ENCODE data around the gene SECISBP2.

SECISBP2 gene

DNA sequence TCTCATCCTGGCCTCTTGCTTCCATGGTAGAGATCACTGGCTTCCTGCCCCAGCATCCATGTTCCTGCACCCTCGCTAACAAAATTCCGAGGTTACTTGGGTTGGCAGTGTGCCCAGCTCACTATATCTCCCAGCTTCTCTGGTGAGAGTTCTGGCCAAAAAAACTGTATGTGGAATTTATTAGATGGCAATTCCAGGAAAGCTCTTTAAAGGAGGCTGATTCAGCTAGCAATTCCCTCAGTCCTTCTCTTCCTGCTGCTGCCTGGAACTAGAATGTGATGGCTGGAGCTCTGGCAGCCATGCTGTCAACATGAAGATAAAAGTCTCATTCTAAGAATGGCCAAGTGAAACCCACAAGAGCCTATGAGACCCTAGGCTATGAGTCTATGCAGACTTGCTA is 88.8 kb downstream of the SECISBP2 start:
- peaks cover 70 to 100% (median 100%) of the 10 kb centered on the region in 10 experiments for H3K4me1 ChIP-seq
- peaks cover 5 to 38% (median 12%) of the 10 kb centered on the region in 11 experiments; a peak in 21 of 22 replicates for H3K36me3 ChIP-seq
- H4K20me1 ChIP-seq, result peaks cover 0 to 31% (median 0%) of the 10 kb centered on the region in 11 experiments; a peak in 6 of 22 replicates
- peak overlapping the region in 5 of 11 experiments; percentile 77 to 86 (median 82); a peak in 10 of 22 replicates for H3K9ac ChIP-seq
- peak overlapping the region in 9 of 11 experiments; percentile 73 to 94 (median 87); a peak in 17 of 22 replicates for H3K27ac ChIP-seq
- H3K4me2 ChIP-seq, result peak overlapping the region; percentile 91 to 99 (median 99)
- peaks cover 0 to 8% (median 7%) of the 10 kb centered on the region in 11 experiments; a peak in 15 of 22 replicates for H3K9me3 ChIP-seq (replicated peaks in 1 of 11)
- H3K4me3 ChIP-seq, result peak overlapping the region in 1 of 10 experiments; percentile 3; a peak in 1 of 20 replicates
- TF ChIP-seq Cebpa-rat (IDR thresholded peaks at IDR 0.05), result no peak
- no peaks in the 10 kb centered on the region for H3K27me3 ChIP-seq

DNA sequence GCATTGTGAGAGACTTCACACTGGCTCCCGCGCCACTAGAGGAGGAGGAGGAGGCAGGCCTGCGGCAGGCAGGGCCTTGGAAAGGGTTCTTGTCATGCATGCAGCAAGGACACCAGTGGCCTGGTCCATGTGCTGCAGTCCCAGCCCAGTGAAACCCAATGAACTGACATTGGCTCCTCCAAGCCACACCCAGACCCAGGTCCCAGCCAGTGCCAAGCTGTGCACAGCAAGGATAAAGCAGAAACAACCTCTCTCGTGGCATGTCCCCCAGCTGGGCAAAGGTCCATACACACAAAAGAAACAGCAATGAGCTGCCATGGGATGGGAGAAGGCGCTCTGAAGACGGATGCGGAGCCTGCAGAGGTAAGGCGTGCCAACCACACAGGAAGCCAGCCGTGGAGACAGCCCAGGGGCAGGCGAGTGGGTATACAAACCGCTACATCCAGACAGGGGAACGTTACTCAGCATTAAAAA is 90.4 kb downstream of the SECISBP2 start:
- Histone ChIP-seq H3K4me1 (peaks cover 59 to 100% (median 92%) of the 10 kb centered on the region in 10 experiments), H3K9me3 (replicated peaks in 1 of 11) (peaks cover 0 to 8% (median 7%) of the 10 kb centered on the region in 11 experiments; a peak in 15 of 22 replicates), H3K9ac (peak overlapping the region in 9 of 11 experiments; percentile 49 to 75 (median 64); a peak in 17 of 22 replicates), H3K27ac (peak overlapping the region in 9 of 11 experiments; percentile 52 to 94 (median 87); a peak in 18 of 22 replicates), H3K4me2 (peak overlapping the region; percentile 64 to 99 (median 98)), H3K36me3 (peaks cover 0 to 37% (median 7%) of the 10 kb centered on the region in 11 experiments; a peak in 7 of 22 replicates), H3K27me3 (no peaks in the 10 kb centered on the region), H3K4me3 (peak overlapping the region in 8 of 10 experiments; percentile 2 to 43 (median 22); a peak in 10 of 20 replicates), H4K20me1 (peaks cover 0 to 34% (median 0%) of the 10 kb centered on the region in 11 experiments; a peak in 6 of 22 replicates)
- TF ChIP-seq Cebpa-rat (IDR thresholded peaks at IDR 0.05), result no peak

Data from BLaER1 treated with 17β-estradiol and CSF1 and Interleukin-3, amounts not matched to agents 10 nM and 100 nM (cell line).